H1 (cell line): ENCODE data around the gene DRAXIN. TPM values are rescaled to one million over a fixed set of nuclear protein-coding genes. Genes with fewer than 3 reads are reported as not detected.

Source experiments
- RBBP5 ChIP-seq: IDR thresholded peaks from 2 replicates; pipeline ENCODE4 v1.7.1; 2012; ENCODE audit warnings: low read depth, mild to moderate bottlenecking, inconsistent platforms, low read length, moderate library complexity, borderline replicate concordance
- polyA plus RNA-seq, 7 experiments: library from polyadenylated mRNA; depleted of rRNA in 3 of 7; stranded (reverse) in 5 of 7; unstranded in 2 of 7; fragments of >200 nt in 5 of 7; fragments of 200-250 nt in 2 of 7; gene quantifications; 1 replicate in 5 of 7; 2 replicates in 1 of 7; 4 replicates in 1 of 7; pipeline versions ENCODE4 v1.2.1 to v1.2.3, GENCODE V29; 2011 to 2013; ENCODE audit warnings: missing spikeins in 2 of 7, mixed read lengths in 2 of 7
- total RNA-seq: library from RNA; stranded (reverse); fragmentation: NEBNext Ultra II Directional; extraction: Animal tissue kit (Norgen Biotek cat#: 25700); gene quantifications from 2 replicates; pipeline ENCODE4 v1.2.1, GENCODE V29; 2021

The DRAXIN gene
- total and polyA plus RNA-seq, 2 of the 8 experiments (the other 6 are each of a cell fraction or from before 2014, with no cell fraction given): 4.6 to 17.6 TPM

DNA sequence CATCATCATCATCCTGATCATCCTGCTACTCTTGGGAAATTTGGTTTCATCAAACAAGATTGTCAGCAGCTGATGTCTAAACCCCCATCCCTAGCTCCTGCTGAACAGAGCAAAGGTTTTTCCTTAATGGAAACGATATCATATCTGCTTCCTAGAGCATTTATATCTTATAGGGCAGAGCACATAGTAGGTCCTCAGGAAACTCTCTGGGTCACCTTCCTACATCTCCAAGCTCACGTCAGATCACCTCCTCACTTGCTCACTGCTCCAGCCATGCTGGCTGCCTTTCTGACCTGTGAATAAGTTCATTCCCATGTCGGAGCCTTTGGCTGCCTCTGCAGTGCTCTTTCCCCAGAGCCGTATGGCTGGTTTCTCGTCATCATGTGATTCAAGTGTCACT is 47.7 kb upstream of the DRAXIN start (continued):
- no peak for TF ChIP-seq RBBP5
